HepG2 (cell line): ENCODE results near the gene PCBP1. TPM values are rescaled to one million over a fixed set of nuclear protein-coding genes. Genes with fewer than 3 reads are reported as not detected.

ENCODE experiments used
- AGO2 ChIP-seq: fragments of 200-400 bp; formaldehyde crosslinking; optimal IDR thresholded peaks from 2 replicates; pipeline ENCODE3; 2017; ENCODE audit warnings: mild to moderate bottlenecking, low read depth, low read length, moderate library complexity
- E2F5 ChIP-seq: sonication (generic); formaldehyde crosslinking; conservative IDR thresholded peaks from 2 replicates; pipeline ENCODE4 v1.4.0; 2020; ENCODE audit warnings: missing genetic modification reagents
- EEA1 ChIP-seq: sonication (generic); formaldehyde crosslinking; IDR thresholded peaks from 2 replicates; pipeline ENCODE4 v1.5.1; 2020; ENCODE audit warnings: mild to moderate bottlenecking, missing genetic modification reagents, borderline replicate concordance
- FOXP4 ChIP-seq: sonication (generic); formaldehyde crosslinking; IDR thresholded peaks from 2 replicates; pipeline ENCODE4 v1.4.0; 2020; ENCODE audit warnings: missing genetic modification reagents
- IRF2 ChIP-seq: IDR thresholded peaks from 2 replicates; pipeline ENCODE4 v1.6.1; 2018; ENCODE audit warnings: missing genetic modification reagents, missing compliant biosample characterization
- KAT8 ChIP-seq: IDR thresholded peaks from 2 replicates; pipeline ENCODE4 v1.6.1; 2016; ENCODE audit warnings: missing genetic modification reagents, missing compliant biosample characterization
- KDM5A ChIP-seq: fragments of 200-600 bp; sonication (generic); IDR thresholded peaks from 2 replicates; pipeline ENCODE4 v1.7.0; 2018; ENCODE audit warnings: antibody characterized with exemption, mild to moderate bottlenecking, low read length, borderline replicate concordance
- MEIS1 ChIP-seq: sonication (generic); formaldehyde crosslinking; IDR thresholded peaks from 2 replicates; pipeline ENCODE4 v1.9.0; 2021; ENCODE audit warnings: mild to moderate bottlenecking, missing genetic modification reagents, moderate library complexity, borderline replicate concordance
- MEIS2 ChIP-seq: sonication (generic); formaldehyde crosslinking; IDR thresholded peaks from 2 replicates; pipeline ENCODE4 v1.9.0; 2021; ENCODE audit warnings: mild to moderate bottlenecking, missing genetic modification reagents
- MZF1 ChIP-seq: sonication (generic); formaldehyde crosslinking; IDR thresholded peaks from 2 replicates; pipeline ENCODE4 v1.8.1; 2023; ENCODE audit warnings: mild to moderate bottlenecking, missing genetic modification reagents, borderline replicate concordance
- PHF20 ChIP-seq: sonication (generic); formaldehyde crosslinking; IDR thresholded peaks from 2 replicates; pipeline ENCODE4 v1.5.0; 2020; ENCODE audit warnings: mild to moderate bottlenecking, missing genetic modification reagents
- SMAD9 ChIP-seq: sonication (generic); formaldehyde crosslinking; IDR thresholded peaks from 2 replicates; pipeline ENCODE4 v1.5.1; 2020; ENCODE audit warnings: mild to moderate bottlenecking, missing genetic modification reagents
- STAT5B ChIP-seq: sonication (generic); formaldehyde crosslinking; IDR thresholded peaks from 2 replicates; pipeline ENCODE4 v1.4.0; 2020; ENCODE audit warnings: missing genetic modification reagents
- TCF12 ChIP-seq, 2 experiments: fragments of 450-650 bp in 1 of 2; sonication (generic) in 1 of 2; formaldehyde crosslinking in 1 of 2; IDR thresholded peaks; 2 replicates each; pipeline versions ENCODE4 v1.6.1 to v1.8.0; 2017 to 2022; ENCODE audit warnings: antibody characterized with exemption in 1 of 2, mild to moderate bottlenecking in 1 of 2, missing genetic modification reagents in 1 of 2, moderate library complexity in 1 of 2
- TIGD3 ChIP-seq: sonication (generic); formaldehyde crosslinking; IDR thresholded peaks from 2 replicates; pipeline ENCODE4 v1.5.1; 2020; ENCODE audit warnings: mild to moderate bottlenecking, missing genetic modification reagents, borderline replicate concordance
- ZBTB34 ChIP-seq: sonication (generic); formaldehyde crosslinking; IDR thresholded peaks from 2 replicates; pipeline ENCODE4 v1.8.0; 2022; ENCODE audit warnings: mild to moderate bottlenecking, missing genetic modification reagents
- ZNF143 ChIP-seq: sonication (generic); formaldehyde crosslinking; IDR thresholded peaks from 2 replicates; pipeline ENCODE4 v1.4.0; 2020; ENCODE audit warnings: missing genetic modification reagents
- ZNF331 ChIP-seq: sonication (generic); formaldehyde crosslinking; IDR thresholded peaks from 2 replicates; pipeline ENCODE4 v1.4.0; 2020; ENCODE audit warnings: missing genetic modification reagents
- ZNF343 ChIP-seq: sonication (generic); formaldehyde crosslinking; IDR thresholded peaks from 2 replicates; pipeline ENCODE4 v1.4.0; 2020; ENCODE audit warnings: mild to moderate bottlenecking, missing genetic modification reagents
- ZNF687 ChIP-seq: sonication (generic); formaldehyde crosslinking; IDR thresholded peaks from 2 replicates; pipeline ENCODE4 v1.5.1; 2020; ENCODE audit warnings: mild to moderate bottlenecking, missing genetic modification reagents, moderate library complexity
- ZSCAN12 ChIP-seq: sonication (generic); formaldehyde crosslinking; IDR thresholded peaks from 2 replicates; pipeline ENCODE4 v1.9.0; 2021; ENCODE audit warnings: mild to moderate bottlenecking, missing genetic modification reagents
- polyA plus RNA-seq, 8 experiments: library from polyadenylated mRNA; depleted of rRNA in 3 of 8; stranded (reverse) in 7 of 8; unstranded in 1 of 8; fragments of >200 nt; fragmentation: Illumina TruSeq in 4 of 8; extraction: Trizol in 4 of 8; gene quantifications; 2 replicates each; pipeline versions ENCODE4 v1.2.1 to v1.2.3, GENCODE V29; 2011 to 2016; ENCODE audit warnings: low read depth in 4 of 8, missing spikeins in 1 of 8, mixed read lengths in 1 of 8; ENCODE audit not compliant: insufficient read depth in 1 of 8
- total RNA-seq, 5 experiments: library from RNA; depleted of rRNA; stranded (reverse); fragments of >200 nt; fragmentation: Illumina TruSeq; extraction: Trizol; gene quantifications; 2 replicates each; pipeline ENCODE4 v1.2.3, GENCODE V29; 2016; ENCODE audit warnings: low read depth in 1 of 5

Gene PCBP1
- total and polyA plus RNA-seq, 2 of the 13 experiments (the other 11 are each of a cell fraction or from before 2014, with no cell fraction given): 32.0 to 137 TPM

- TF ChIP-seq IRF2 (CRISPR knock-in tag): no peak
- no peak for TF ChIP-seq ZSCAN12 (CRISPR knock-in tag)
- TF ChIP-seq FOXP4 (CRISPR knock-in tag): no peak
- no peak for TF ChIP-seq ZNF687
- no peak for TF ChIP-seq AGO2
- TF ChIP-seq ZNF143: no peak
- TF ChIP-seq ZNF343 (CRISPR knock-in tag): no peak; the same call in 1 of the 2 replicates
- no peak; the same call in 1 of the 2 replicates for TF ChIP-seq ZNF331 (CRISPR knock-in tag)
- no peak for TF ChIP-seq KAT8 (CRISPR knock-in tag)
- TF ChIP-seq STAT5B (CRISPR knock-in tag): no peak
- TF ChIP-seq ZBTB34 (CRISPR knock-in tag): no peak
- no peak for TF ChIP-seq EEA1 (CRISPR knock-in tag)
- peak; percentile 16; the same call in 1 of the 2 replicates for TF ChIP-seq MEIS2 (CRISPR knock-in tag)
- TF ChIP-seq TIGD3 (CRISPR knock-in tag): no peak
- TF ChIP-seq MZF1 (CRISPR knock-in tag): no peak
- no peak for TF ChIP-seq PHF20 (CRISPR knock-in tag)
- no peak for TF ChIP-seq SMAD9 (CRISPR knock-in tag)
- TF ChIP-seq MEIS1 (CRISPR knock-in tag): no peak; the same call in 1 of the 2 replicates
- TF ChIP-seq E2F5 (CRISPR knock-in tag): no peak
- TF ChIP-seq KDM5A: no peak
- no peak for TF ChIP-seq TCF12 (IDR thresholded peaks at IDR 0.05)
- no peak for TF ChIP-seq TCF12 (CRISPR knock-in tag; IDR thresholded peaks at IDR 0.05)
Observed at GRCh38 chr2:70085711-70086277, 1.5 kb upstream of the PCBP1 start (continued).
